ENCODE measurements around the gene PKNOX2. TPM values are rescaled to one million over a fixed set of nuclear protein-coding genes. Genes with fewer than 3 reads are reported as not detected.

The PKNOX2 gene
- 3.6 TPM for polyA plus RNA-seq
- long read RNA-seq, donor 1, partial matches to known transcripts: 0 of 1 reads
- long read RNA-seq, donor 1, other reads (novel, unspliced or antisense): 0 of 1 reads
- long read RNA-seq, donor 2: 0 reads
- long read RNA-seq, donor 3: 0 reads
- long read RNA-seq, donor 4: 0 reads
- long read RNA-seq, donor 5: 0 reads
- long read RNA-seq, donor 6: 0 reads
- long read RNA-seq, donor 7: 0 reads
- long read RNA-seq, donor 8, partial matches to known transcripts: 0 of 1 reads
- long read RNA-seq, donor 8, other reads (novel, unspliced or antisense): 0 of 1 reads
- long read RNA-seq, donor 9: 0 reads
- long read RNA-seq, donor 10: 0 reads
- long read RNA-seq, donor 11: 0 reads

GRCh38 chr11:125164422-125165110 lies at the start of gene PKNOX2:
PKNOX2 (plus strand) TSS chr11:125164751; CDS start chr11:125351306, 186,555 bp downstream.
- H3K9me3 ChIP-seq (ENCODE audit: control insufficient read depth, low read depth, low read length): peaks cover 9% of the 10 kb centered on the region
- H3K4me1 ChIP-seq (ENCODE audit: control insufficient read depth, insufficient read depth, low read length): peaks cover 21% of the 10 kb centered on the region
- DNase-seq: peak; percentile 49 to 66
- WGBS (ENCODE audit: insufficient coverage, low lambda C conversion rate): no CpG with 5 or more reads among the region's 58 CpGs
- peak within 1 kb of the TSS; percentile 45 for H3K27ac ChIP-seq (ENCODE audit: low read length)
- peaks cover 69% of the 10 kb centered on the region for H3K27me3 ChIP-seq (ENCODE audit: control insufficient read depth, insufficient read depth, low read length)
- H3K4me3 ChIP-seq (ENCODE audit: low read length): peak within 1 kb of the TSS; percentile 61
- H3K36me3 ChIP-seq (ENCODE audit: control insufficient read depth, insufficient read depth, low read length): no peaks in the 10 kb centered on the region

GRCh38 chr11:125117429-125117828 lies 47.1 kb upstream of the PKNOX2 start:
- Histone ChIP-seq H3K4me1 (ENCODE audit: control insufficient read depth, insufficient read depth, low read length) (no peaks in the 10 kb centered on the region), H3K36me3 (ENCODE audit: control insufficient read depth, insufficient read depth, low read length) (no peaks in the 10 kb centered on the region), H3K9me3 (ENCODE audit: control insufficient read depth, low read depth, low read length) (no peaks in the 10 kb centered on the region), H3K27me3 (ENCODE audit: control insufficient read depth, insufficient read depth, low read length) (peaks cover 12% of the 10 kb centered on the region), H3K4me3 (ENCODE audit: low read length) (no peak overlapping the region), H3K27ac (ENCODE audit: low read length) (no peak overlapping the region)
- 20% methylated on average over 1 of the region's 4 CpGs for WGBS (ENCODE audit: insufficient coverage, low lambda C conversion rate)
- no peak for DNase-seq

GRCh38 chr11:125123194-125123946 lies 41.2 kb upstream of the PKNOX2 start:
- H3K36me3 ChIP-seq (ENCODE audit: control insufficient read depth, insufficient read depth, low read length): no peaks in the 10 kb centered on the region
- H3K27me3 ChIP-seq (ENCODE audit: control insufficient read depth, insufficient read depth, low read length): peaks cover 22% of the 10 kb centered on the region
- DNase-seq: no peak
- H3K4me3 ChIP-seq (ENCODE audit: low read length): no peak overlapping the region
- WGBS (ENCODE audit: insufficient coverage, low lambda C conversion rate): no CpG with 5 or more reads among the region's 4 CpGs
- H3K9me3 ChIP-seq (ENCODE audit: control insufficient read depth, low read depth, low read length): no peaks in the 10 kb centered on the region
- no peak overlapping the region for H3K27ac ChIP-seq (ENCODE audit: low read length)
- no peaks in the 10 kb centered on the region for H3K4me1 ChIP-seq (ENCODE audit: control insufficient read depth, insufficient read depth, low read length)

- no CpG with 5 or more reads among the region's 10 CpGs for WGBS (ENCODE audit: insufficient coverage, low lambda C conversion rate)
- Histone ChIP-seq H3K36me3 (ENCODE audit: control insufficient read depth, insufficient read depth, low read length) (no peaks in the 10 kb centered on the region), H3K27ac (ENCODE audit: low read length) (no peak overlapping the region), H3K9me3 (ENCODE audit: control insufficient read depth, low read depth, low read length) (no peaks in the 10 kb centered on the region), H3K4me1 (ENCODE audit: control insufficient read depth, insufficient read depth, low read length) (no peaks in the 10 kb centered on the region), H3K27me3 (ENCODE audit: control insufficient read depth, insufficient read depth, low read length) (peaks cover 22% of the 10 kb centered on the region), H3K4me3 (ENCODE audit: low read length) (no peak overlapping the region)
- DNase-seq: peak; percentile 25 to 51
Measured at GRCh38 chr11:125123947-125124617, 40.5 kb upstream of the PKNOX2 start.

GRCh38 chr11:125124618-125124992 lies 39.9 kb upstream of the PKNOX2 start:
- no peak overlapping the region for H3K27ac ChIP-seq (ENCODE audit: low read length)
- H3K36me3 ChIP-seq (ENCODE audit: control insufficient read depth, insufficient read depth, low read length): no peaks in the 10 kb centered on the region
- peaks cover 20% of the 10 kb centered on the region for H3K27me3 ChIP-seq (ENCODE audit: control insufficient read depth, insufficient read depth, low read length)
- H3K4me3 ChIP-seq (ENCODE audit: low read length): no peak overlapping the region
- WGBS (ENCODE audit: insufficient coverage, low lambda C conversion rate): no CpG with 5 or more reads among the region's 4 CpGs
- no peak for DNase-seq
- H3K9me3 ChIP-seq (ENCODE audit: control insufficient read depth, low read depth, low read length): no peaks in the 10 kb centered on the region
- H3K4me1 ChIP-seq (ENCODE audit: control insufficient read depth, insufficient read depth, low read length): no peaks in the 10 kb centered on the region

GRCh38 chr11:125128450-125128849 lies 36.1 kb upstream of the PKNOX2 start:
- H3K4me3 ChIP-seq (ENCODE audit: low read length): no peak overlapping the region
- H3K27me3 ChIP-seq (ENCODE audit: control insufficient read depth, insufficient read depth, low read length): peaks cover 16% of the 10 kb centered on the region
- no peaks in the 10 kb centered on the region for H3K36me3 ChIP-seq (ENCODE audit: control insufficient read depth, insufficient read depth, low read length)
- H3K4me1 ChIP-seq (ENCODE audit: control insufficient read depth, insufficient read depth, low read length): no peaks in the 10 kb centered on the region
- 43% methylated on average over 1 of the region's 4 CpGs for WGBS (ENCODE audit: insufficient coverage, low lambda C conversion rate)
- no peak for DNase-seq
- H3K27ac ChIP-seq (ENCODE audit: low read length): no peak overlapping the region
- H3K9me3 ChIP-seq (ENCODE audit: control insufficient read depth, low read depth, low read length): no peaks in the 10 kb centered on the region

- DNase-seq: no peak
- Histone ChIP-seq H3K27me3 (ENCODE audit: control insufficient read depth, insufficient read depth, low read length) (peaks cover 16% of the 10 kb centered on the region), H3K36me3 (ENCODE audit: control insufficient read depth, insufficient read depth, low read length) (no peaks in the 10 kb centered on the region), H3K27ac (ENCODE audit: low read length) (no peak overlapping the region), H3K4me3 (ENCODE audit: low read length) (no peak overlapping the region), H3K9me3 (ENCODE audit: control insufficient read depth, low read depth, low read length) (no peaks in the 10 kb centered on the region), H3K4me1 (ENCODE audit: control insufficient read depth, insufficient read depth, low read length) (no peaks in the 10 kb centered on the region)
- WGBS (ENCODE audit: insufficient coverage, low lambda C conversion rate): 78% methylated on average over 6 of the region's 22 CpGs
Measured at GRCh38 chr11:125129316-125129993, 35.1 kb upstream of the PKNOX2 start.

- no peak for DNase-seq
- H3K27ac ChIP-seq (ENCODE audit: low read length): no peak overlapping the region
- H3K9me3 ChIP-seq (ENCODE audit: control insufficient read depth, low read depth, low read length): no peaks in the 10 kb centered on the region
- no peak overlapping the region for H3K4me3 ChIP-seq (ENCODE audit: low read length)
- H3K27me3 ChIP-seq (ENCODE audit: control insufficient read depth, insufficient read depth, low read length): peaks cover 7% of the 10 kb centered on the region
- H3K4me1 ChIP-seq (ENCODE audit: control insufficient read depth, insufficient read depth, low read length): no peaks in the 10 kb centered on the region
- no peaks in the 10 kb centered on the region for H3K36me3 ChIP-seq (ENCODE audit: control insufficient read depth, insufficient read depth, low read length)
- no CpG with 5 or more reads among the region's 1 CpG for WGBS (ENCODE audit: insufficient coverage, low lambda C conversion rate)
Measured at GRCh38 chr11:125132071-125132470, 32.5 kb upstream of the PKNOX2 start.

GRCh38 chr11:125132596-125132995 lies 32.0 kb upstream of the PKNOX2 start:
- Histone ChIP-seq H3K36me3 (ENCODE audit: control insufficient read depth, insufficient read depth, low read length) (no peaks in the 10 kb centered on the region), H3K9me3 (ENCODE audit: control insufficient read depth, low read depth, low read length) (no peaks in the 10 kb centered on the region), H3K4me1 (ENCODE audit: control insufficient read depth, insufficient read depth, low read length) (no peaks in the 10 kb centered on the region), H3K27me3 (ENCODE audit: control insufficient read depth, insufficient read depth, low read length) (peaks cover 6% of the 10 kb centered on the region), H3K4me3 (ENCODE audit: low read length) (no peak overlapping the region), H3K27ac (ENCODE audit: low read length) (no peak overlapping the region)
- no CpG with 5 or more reads among the region's 7 CpGs for WGBS (ENCODE audit: insufficient coverage, low lambda C conversion rate)
- no peak for DNase-seq

- no peaks in the 10 kb centered on the region for H3K36me3 ChIP-seq (ENCODE audit: control insufficient read depth, insufficient read depth, low read length)
- H3K4me3 ChIP-seq (ENCODE audit: low read length): no peak overlapping the region
- H3K4me1 ChIP-seq (ENCODE audit: control insufficient read depth, insufficient read depth, low read length): peaks cover 5% of the 10 kb centered on the region
- no peaks in the 10 kb centered on the region for H3K9me3 ChIP-seq (ENCODE audit: control insufficient read depth, low read depth, low read length)
- no peak overlapping the region for H3K27ac ChIP-seq (ENCODE audit: low read length)
- DNase-seq: no peak
- H3K27me3 ChIP-seq (ENCODE audit: control insufficient read depth, insufficient read depth, low read length): peaks cover 5% of the 10 kb centered on the region
Measured at GRCh38 chr11:125136001-125136400, 28.6 kb upstream of the PKNOX2 start.

Data from large intestine (tissue), 12 donors.